ENCODE results near the gene TLN1.

TLN1 gene

GRCh38 chr9:35750256-35750531 lies 18.2 kb upstream of the TLN1 start:
- ATAC-seq: no peak

DNA sequence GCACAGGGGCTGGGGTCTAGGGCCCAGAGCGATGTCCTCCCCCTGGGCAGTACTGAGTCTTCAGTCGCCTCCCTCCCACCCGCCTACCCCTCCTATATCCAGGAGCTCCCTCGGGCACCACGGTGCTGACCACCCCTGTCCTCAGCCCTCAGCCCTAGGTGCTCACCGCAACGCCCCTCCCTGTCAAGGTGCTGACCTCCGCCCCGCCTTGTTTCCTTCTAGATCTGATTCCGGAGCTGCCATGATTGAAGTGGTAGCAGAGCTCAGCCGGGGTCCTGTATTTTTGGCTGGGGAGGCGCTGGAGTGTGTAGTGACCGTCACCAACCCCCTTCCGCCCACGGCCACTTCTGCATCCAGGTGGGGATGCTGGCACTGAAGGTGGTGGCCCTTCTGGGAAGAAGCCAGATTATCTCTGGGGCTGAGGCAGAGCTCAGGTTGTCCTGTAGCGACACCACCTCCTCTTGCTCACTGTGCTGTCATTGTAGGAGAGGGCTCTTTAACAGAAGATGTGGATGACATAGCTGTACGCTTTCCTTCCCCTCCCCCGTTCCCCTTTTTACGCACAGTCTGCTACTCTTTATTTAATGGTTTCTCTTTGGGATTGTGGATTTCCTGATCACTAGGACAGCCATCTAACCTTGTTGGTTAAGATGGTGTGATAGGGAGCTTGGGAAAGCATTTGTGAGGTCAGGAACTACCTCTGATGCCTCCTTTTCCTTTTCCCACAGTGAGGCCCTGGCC lies 17.7 kb upstream of the TLN1 start:
- DNase-seq: peak; percentile 54
- ATAC-seq: peak; percentile 42

More at GRCh38 chr9:35750256-35750531, 18.2 kb upstream of the TLN1 start:
- DNase-seq: no peak

GRCh38 chr9:35748858-35749514 lies 17.0 kb upstream of the TLN1 start, which contains the start of the genes GBA2 and RGP1:
GBA2 (minus strand) TSS chr9:35749228; CDS start chr9:35748704, 524 bp downstream.
RGP1 (plus strand) TSS chr9:35749287; CDS start chr9:35749756, 469 bp downstream.
- peak; percentile 84 for DNase-seq
- ATAC-seq: peak; percentile 89

DNA sequence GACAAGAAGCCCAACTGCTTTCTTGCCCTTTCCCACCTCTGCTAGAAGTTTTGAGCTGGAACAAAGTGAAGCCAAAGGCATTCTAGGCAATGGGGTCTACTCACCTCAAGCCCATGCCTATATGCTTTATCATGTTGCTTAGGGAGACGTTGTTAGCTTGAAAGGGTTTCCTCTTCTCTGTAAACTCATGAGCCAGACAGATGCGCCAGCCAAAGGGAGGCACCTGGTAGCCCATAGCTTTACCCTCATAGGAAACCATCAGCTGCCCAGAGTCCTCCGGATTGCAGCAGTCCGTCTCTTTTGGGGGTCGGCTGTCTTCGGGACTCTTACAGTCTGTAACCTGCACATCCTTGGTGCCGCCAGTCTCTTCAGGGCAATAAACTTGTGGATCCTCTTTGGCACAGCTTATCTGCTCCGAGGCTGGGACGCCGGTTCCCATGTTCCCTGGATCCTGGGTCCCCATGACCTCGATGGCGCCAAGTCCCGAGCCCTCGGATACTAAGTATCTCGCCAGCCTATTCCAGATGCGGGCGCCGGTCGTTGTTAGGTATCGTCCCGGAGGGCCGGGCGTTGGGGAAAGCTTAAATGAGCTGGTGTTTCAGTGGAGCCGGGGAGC lies 16.4 kb upstream of the TLN1 start:
- ATAC-seq: peak; percentile 1
- DNase-seq: no peak

GRCh38 chr9:35746583-35746982 lies 14.6 kb upstream of the TLN1 start:
- DNase-seq (no peak), ATAC-seq (no peak)

DNA sequence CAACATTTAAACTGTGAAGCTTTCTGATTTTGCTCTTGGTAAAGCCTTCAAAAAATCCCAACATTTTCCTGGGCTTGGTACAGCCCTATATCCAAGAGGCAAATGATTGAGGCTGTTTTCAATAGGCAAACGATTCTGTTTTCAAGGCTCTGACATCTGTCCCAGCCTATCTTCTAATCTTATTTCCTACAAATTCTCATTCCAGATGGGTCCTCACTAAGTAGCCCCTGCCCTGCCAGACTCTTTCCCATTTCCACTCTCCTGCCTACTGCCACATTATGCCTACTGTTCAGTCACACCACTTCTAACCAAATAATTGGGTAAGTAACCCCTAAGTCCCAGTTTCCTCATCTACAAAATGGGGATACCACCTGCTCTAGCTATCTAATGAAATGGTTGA lies 13.6 kb upstream of the TLN1 start:
- ATAC-seq: no peak
- no peak for DNase-seq

- ATAC-seq: no peak
Measured at GRCh38 chr9:35743880-35744518, 12.0 kb upstream of the TLN1 start.

DNA sequence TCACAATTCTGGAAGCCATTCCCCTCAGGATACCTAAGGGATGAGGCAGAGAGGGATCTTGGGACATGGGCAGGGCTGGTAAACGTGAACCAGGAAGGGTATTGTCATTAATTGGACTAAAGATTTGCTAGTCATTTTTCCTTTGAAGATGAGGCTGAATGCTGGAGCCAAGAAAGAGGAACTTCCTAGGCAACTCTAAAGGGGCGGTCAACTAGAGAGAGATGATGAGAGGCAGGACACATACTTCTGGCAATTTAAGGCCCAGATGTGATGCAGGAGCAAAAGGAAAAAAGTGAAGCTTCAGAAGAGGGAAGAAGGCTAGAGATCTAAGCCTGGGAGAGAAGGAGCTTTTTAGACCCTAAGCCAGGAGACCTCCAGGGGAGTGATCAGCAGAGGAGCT lies 11.5 kb upstream of the TLN1 start:
- ATAC-seq (no peak), DNase-seq (no peak)

More at GRCh38 chr9:35743880-35744518, 12.0 kb upstream of the TLN1 start:
- DNase-seq: no peak

DNA sequence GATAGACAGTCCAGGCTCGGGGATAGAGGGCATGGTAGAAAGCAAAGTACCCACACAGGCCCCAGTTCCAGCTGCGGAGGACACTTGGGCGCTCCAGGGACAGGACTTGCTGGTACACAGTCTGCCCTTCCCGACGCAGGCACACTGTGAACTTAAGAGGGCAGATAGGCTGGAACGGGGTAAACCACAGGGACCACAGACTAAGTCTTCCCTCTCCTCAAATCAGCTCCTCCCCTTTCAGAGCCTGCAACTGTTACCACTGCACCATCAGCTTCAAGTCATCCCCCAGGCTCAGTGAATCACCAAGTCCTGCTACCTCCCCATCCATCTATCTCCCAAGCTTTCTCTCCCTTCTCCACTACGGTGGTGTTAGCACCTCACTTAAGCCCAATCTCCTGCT lies 9.7 kb upstream of the TLN1 start:
- peak; percentile 50 for ATAC-seq
- DNase-seq: no peak

- no peak for ATAC-seq
- DNase-seq: no peak
Measured at GRCh38 chr9:35740243-35740642, 8.2 kb upstream of the TLN1 start.

- ATAC-seq (no peak), DNase-seq (no peak)
Measured at GRCh38 chr9:35738924-35739323, 6.9 kb upstream of the TLN1 start.

DNA sequence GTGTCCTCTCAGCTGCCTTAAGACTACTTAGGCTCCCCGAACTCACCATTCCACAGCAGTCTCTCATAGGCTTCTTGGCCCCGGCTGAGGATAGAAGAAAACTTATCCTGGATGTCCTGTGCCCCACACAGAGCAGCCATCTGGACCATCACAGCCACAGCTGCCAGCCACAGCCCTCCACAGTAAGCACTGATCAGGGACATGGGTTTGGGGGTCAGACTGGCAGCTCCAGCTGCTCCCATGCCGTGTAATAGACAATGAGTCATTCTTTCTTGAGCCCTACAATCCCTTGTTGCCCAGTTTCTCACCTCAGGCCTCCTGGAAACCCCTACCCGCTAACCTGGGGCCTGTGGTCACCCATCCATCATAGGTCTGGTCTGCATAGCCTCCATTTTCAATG lies 6.2 kb upstream of the TLN1 start:
- ATAC-seq (no peak), DNase-seq (no peak)

DNA sequence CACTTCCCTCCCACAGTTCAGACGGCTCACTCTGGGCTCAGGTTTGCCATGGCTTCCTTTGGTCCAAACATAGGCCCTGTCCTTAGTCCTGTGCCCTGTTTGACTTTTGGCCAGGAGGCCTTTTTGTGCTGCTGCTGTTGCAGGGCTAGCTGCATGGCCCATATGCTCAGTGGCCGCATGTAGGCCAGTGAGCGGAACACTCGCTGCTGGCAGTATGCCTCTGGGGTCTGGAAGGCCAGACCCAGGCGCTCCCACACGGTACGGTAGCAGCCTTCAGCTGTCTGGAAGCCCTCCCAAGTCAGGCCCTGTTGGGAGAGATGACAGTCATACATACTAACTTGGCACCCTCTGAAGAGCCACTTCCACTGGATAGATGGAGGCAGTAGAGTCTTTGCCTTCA lies 5.1 kb upstream of the TLN1 start:
- no peak for ATAC-seq

GRCh38 chr9:35736201-35736633 lies 4.2 kb upstream of the TLN1 start:
- no peak for ATAC-seq

More for the DNA sequence above, 5.1 kb upstream of the TLN1 start:
- no peak for DNase-seq

GRCh38 chr9:35734096-35734495 lies 2.1 kb upstream of the TLN1 start:
- DNase-seq: no peak
- no peak for ATAC-seq

More at GRCh38 chr9:35736201-35736633, 4.2 kb upstream of the TLN1 start:
- peak; percentile 62 for DNase-seq

GRCh38 chr9:35732800-35733541 lies 976 bp upstream of the TLN1 start:
- DNase-seq (peak; percentile 59), ATAC-seq (peak; percentile 2)

DNA sequence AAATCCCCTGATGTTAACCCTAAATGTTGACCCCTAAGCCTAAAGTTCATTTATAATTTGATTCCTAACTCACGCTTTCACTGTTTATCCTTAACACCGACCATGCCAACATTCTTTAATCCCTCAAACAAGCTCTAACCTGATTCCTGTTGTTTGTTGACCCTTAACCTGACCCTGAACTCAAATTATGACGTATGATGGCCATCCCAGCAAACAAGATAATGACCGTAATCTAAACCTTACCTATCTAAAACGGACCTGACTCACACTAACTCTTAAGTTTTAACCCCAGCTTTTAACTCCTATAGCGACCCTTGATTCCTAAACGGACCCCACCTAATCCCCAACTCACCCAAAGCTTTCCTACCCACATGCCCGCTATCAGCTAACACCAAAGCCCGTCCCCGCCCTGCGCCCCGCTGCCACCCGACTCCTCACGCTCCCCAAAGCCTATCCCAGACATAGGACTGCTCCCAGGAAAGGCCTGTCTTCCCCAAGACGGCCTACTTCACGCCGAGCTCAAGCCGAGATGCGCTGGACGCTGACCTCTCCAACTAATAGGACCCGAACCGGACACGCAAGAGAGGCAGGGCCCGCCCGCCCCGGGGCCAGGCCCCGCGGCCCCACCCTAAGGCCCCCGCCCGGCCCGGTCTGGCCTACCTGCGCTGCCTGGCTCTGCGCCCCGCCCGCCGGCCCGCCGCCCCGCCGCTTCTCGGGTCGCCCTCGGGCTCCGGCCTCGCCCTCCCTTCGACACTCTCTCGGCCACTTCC lies 395 bp downstream of the TLN1 start:
- DNase-seq (no peak), ATAC-seq (no peak)

GRCh38 chr9:35730486-35730854 lies 1.5 kb downstream of the TLN1 start:
- DNase-seq (no peak), ATAC-seq (no peak)

DNA sequence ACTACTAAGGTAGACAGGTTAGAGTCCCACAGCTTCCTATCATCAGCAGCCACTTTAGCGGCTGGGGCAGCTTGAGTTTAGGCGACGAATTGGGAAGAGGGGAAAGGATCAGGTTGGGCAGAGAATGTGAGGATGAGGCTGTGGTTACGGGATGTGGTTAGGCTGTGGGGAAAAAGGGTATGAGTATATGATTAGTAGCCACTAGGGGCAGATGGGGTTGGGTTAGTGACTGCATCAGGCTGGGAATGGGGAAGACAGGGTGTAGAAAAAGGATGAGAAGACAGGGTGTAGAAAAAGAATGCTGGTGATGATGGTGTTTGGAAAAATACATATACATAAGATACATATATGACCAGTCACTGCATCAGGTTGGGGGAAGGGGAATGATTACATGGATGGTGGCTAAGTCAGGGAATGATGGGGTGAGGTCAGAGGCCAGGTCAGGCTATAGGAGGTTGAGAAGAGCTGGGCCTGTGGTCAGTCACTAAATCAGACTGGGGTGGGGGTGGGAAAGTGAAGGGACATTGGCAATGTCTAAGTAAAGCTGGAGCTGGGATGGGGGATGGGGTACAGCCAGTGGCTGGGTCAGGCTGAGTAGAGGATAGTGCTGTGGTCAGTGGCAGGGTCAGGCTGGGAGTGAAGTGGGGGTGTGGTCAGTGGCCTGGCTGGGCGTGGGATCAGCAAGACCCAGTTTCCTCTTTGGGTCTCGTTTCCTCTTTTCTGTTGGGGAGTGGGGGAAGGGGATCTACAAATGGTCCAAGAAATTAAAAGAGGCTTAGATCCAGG lies 2.1 kb downstream of the TLN1 start:
- DNase-seq (peak; percentile 46), ATAC-seq (no peak)

- no peak for DNase-seq
- ATAC-seq: no peak
Measured at GRCh38 chr9:35729101-35729500, 2.9 kb downstream of the TLN1 start.

Measured in stimulated activated naive CD8-positive, alpha-beta T cell treated with anti-CD3 and anti-CD28 coated beads, Interleukin-15, Interleukin-2, amounts not matched to agents 100 U/mL and 50 U/mL, for 24 hours (primary cell).